ENCODE measurements around the gene NEK9. TPM values are rescaled to one million over a fixed set of nuclear protein-coding genes. Genes with fewer than 3 reads are reported as not detected.

The NEK9 gene
- 11.4 and 20.8 TPM in 2 replicates for total RNA-seq

DNA sequence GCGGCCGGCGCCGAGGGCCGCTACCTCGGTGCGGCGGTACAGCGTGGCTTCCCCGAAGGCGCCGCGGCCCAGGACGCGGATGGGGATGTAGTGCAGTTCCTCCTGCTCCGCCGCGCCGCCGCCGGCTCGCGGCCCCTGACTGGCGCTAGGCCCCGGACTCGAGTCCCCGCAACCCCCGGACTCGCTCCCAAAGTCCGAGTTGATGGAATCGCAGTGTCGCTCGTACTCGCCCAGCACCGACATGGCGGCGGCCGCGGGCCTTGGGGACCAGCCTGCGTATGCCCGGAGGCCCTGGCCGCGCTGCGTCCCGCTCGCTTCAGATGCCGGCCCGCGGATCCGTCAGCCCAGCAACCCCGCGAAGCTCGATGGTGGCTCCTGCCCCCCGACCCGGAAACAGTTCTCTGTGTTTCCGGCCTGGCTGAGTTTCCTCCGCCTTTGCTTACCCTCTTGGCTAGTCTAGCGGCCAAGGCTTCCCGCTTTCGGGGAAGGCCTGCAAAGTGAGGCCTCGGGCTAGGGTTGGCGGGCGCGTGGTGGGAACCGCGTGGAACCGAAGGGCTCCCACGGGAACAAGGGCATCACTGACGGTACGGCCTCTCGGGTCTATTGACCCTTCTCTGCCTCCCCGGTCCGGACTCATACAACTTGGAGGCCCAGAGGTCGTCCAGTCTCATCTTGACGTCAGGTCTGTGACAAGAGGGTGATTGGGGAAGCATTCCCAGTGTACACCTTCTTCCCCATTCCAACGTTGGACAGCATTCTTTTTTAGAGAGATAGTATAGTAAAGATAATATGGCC, at the start of gene NEK9:
NEK9 (minus strand) TSS at position 370 of the 795 bp plus-strand sequence; CDS start at position 243, 127 bp downstream.

DNA sequence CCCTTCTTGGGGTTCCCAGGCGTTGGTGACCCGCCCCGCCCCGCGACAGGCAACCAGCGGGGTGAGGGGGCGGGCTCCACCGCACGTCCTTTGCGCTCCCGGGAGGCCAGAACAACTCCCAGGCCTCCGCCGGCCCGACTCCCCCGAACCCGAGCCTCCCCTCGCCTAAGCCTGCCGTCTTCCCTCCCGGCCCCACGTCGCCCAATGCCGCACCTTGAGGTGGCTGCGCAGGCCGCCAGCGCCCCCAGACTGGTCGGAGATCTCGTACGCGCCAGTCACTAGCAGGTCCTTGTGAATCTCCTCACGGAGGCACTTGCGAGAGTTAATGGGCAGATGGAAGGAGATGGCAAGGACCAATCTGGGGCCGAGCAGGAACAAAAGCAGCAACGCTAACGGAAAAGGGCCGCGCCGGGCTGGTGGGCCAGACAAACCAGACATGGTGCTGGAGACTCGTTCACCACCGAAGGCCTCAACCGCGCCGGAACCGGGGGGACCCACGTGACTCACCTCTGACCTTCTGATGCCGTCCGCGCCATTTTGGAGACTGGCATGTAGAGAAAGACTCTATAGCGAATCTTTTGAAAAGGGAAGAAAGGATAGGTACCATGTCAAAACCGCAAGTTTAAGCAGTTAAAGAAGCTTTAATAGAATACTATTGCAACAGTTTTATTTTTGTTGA, 49.4 kb upstream of the NEK9 start, which contains the start of gene TMED10:
TMED10 (minus strand) TSS at position 471 of the 679 bp plus-strand sequence; CDS start at position 438, 33 bp downstream.

DNA sequence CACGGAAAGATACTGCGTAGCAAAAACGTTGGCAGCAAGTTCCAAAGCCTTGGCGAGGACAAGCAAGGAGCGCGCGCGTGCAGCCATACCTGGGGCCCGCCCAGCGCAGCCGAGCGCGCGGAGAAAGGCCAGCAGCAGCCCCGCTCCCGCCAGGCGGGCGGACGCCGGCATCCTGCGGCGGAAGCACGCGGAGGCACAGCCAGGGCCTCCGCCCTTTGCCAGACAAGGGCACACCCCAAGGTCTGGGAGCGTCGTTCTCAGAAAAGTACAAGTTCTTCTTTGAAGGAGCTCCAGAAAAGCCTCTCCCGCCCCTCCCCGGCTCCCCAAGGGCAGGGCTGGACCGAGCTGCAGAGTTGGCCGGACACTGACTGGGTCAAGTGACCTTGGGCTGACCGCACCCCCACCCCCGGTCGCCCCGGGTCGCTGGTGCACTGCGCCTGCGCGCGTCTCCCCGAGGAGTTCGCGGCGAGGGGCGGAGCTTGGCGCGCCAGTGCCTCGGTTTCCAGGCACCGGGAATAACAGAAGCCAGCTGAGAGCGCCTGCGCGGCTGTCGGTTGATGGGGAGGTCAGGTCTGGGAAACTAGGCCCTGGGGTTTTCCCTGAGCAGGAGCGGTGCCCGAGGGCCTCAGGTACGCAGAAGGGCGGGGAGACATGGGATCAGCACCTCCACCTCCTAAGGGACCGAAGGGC, 57.6 kb downstream of the NEK9 start, which contains the start of gene ZC2HC1C:
ZC2HC1C (plus strand) TSS at position 521 of the 690 bp plus-strand sequence. CDS start 933 bp downstream, outside the sequence.

DNA sequence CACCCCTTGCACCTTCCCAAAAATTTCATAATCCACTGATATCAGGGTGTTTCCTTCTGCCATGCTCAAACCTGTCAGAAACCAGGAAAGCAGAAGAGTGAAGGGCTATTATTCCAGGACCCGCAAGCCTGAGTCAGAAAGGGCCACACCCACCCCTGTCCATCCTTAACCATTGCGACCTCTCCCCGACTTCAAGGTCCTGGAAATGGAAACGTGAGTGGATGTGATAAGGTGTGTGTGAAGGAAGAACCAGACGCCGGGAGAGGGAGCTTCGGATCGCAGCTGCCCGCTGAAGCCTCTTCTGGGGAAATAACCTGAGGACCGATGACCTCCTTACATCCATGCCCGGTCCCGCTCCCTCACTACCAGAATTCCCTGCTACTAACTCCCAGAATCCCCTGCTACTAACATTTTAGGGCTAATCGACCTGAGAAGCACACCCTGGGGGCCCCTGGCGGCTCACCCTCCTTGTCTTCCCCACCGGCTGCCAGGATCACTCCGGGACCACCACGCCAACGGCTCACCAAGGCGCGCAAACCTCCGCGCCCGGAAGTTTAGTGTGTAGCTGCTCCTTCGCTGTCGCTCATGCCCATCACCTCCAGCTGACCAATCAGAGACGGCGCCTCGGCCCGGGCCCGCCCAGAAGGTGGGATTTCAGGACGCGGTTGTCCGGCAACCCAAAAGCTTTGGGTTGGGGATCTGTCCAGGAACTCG, 63.2 kb downstream of the NEK9 start, which contains the start of gene ACYP1:
ACYP1 (minus strand) TSS at position 534 of the 714 bp plus-strand sequence; CDS start at position 63, 471 bp downstream.

DNA sequence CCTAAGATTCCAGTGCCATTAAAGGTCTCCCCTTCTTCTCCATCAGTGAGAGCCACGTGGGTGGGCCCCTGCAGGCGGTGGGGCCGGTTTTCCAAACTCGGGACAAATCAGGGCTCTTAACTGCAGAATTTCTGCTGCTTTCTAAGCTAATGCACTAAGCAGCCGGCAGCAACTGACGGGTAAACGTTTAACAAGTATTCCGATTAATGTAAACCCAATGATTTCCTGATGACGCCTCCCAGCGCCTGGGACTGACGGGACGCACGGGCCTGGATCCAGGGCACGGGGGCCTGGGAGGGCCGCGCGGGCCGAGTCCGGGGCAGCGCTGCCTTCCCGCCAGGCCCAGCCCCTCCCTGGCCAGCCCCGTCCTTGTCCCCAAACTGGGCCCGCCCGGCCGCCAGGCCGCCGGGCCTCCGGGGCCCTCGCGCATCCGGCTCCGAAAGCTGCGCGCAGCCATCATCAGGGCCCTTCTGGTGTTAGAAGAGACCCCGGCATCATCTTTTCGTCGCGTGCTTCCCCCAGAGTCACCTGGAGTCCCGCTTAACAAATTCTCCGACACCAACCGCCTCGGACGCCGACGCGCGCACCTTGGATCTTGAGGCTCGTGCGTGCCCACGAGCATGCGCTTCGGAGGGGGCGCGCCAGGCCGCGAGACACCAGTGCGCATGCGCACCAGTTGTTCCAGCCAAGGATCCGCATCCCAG, 75.8 kb downstream of the NEK9 start, which contains the start of gene MLH3:
MLH3 (minus strand) TSS at position 616 of the 704 bp plus-strand sequence. CDS start 1,812 bp downstream, outside the sequence.

Other genes with a start within 250 kb of the NEK9 start
- 67.1 and 70.2 TPM in 2 replicates for gene DLST, start 245.1 kb downstream of the NEK9 start, total RNA-seq
- gene RPS6KL1, start 203.8 kb downstream of the NEK9 start, total RNA-seq: 2.1 and 3.3 TPM in 2 replicates
- 44.9 and 50.9 TPM in 2 replicates for gene PGF, start 171.5 kb downstream of the NEK9 start, total RNA-seq
- 65.4 and 81.2 TPM in 2 replicates for gene EIF2B2, start 124.1 kb downstream of the NEK9 start, total RNA-seq
- 6.8 and 12.2 TPM in 2 replicates for gene MLH3, start 75.6 kb downstream of the NEK9 start, total RNA-seq
- 9.1 and 27.3 TPM in 2 replicates for gene ACYP1, start 63.0 kb downstream of the NEK9 start, total RNA-seq
- 0.57 TPM in 1 of 2 replicates, not detected in the other for gene ZC2HC1C, start 57.4 kb downstream of the NEK9 start, total RNA-seq
- gene TMED10, start 49.6 kb upstream of the NEK9 start, total RNA-seq: 259 and 317 TPM in 2 replicates
- gene FOS, start 151.8 kb upstream of the NEK9 start, total RNA-seq: 75.6 and 185 TPM in 2 replicates